Neutrophil (primary cell): ENCODE measurements around the gene LDLRAD2.

Experiments used
- H3K27ac ChIP-seq: fragments of 200-600 bp; sonication (generic); 2 replicates; pipeline ENCODE4 v1.5.1; 2016; ENCODE audit warnings: mild to moderate bottlenecking, moderate library complexity
- H3K27me3 ChIP-seq: fragments of 200-600 bp; sonication (generic); 2 replicates; pipeline ENCODE4 v1.6.0; 2016; ENCODE audit warnings: mild to moderate bottlenecking
- H3K36me3 ChIP-seq: fragments of 200-600 bp; sonication (generic); 2 replicates; pipeline ENCODE4 v1.5.1; 2017
- H3K4me1 ChIP-seq, 2 experiments: fragments of 200-600 bp in 1 of 2; sonication (generic) in 1 of 2; 1 replicate in 1 of 2; 2 replicates in 1 of 2; pipeline versions ENCODE4 v1.5.1 to v1.6.1; 2013 to 2016; ENCODE audit warnings: low read depth in 1 of 2, low read length in 1 of 2, mild to moderate bottlenecking in 1 of 2, moderate library complexity in 1 of 2; ENCODE audit not compliant: control insufficient read depth in 1 of 2, insufficient read depth in 1 of 2
- H3K4me3 ChIP-seq, 2 experiments: fragments of 200-600 bp in 1 of 2; sonication (generic) in 1 of 2; 1 replicate in 1 of 2; 2 replicates in 1 of 2; pipeline ENCODE4 v1.5.1; 2013 to 2016; ENCODE audit warnings: low read depth in 1 of 2, low read length in 1 of 2, mild to moderate bottlenecking in 1 of 2, moderate library complexity in 1 of 2
- H3K9me3 ChIP-seq: fragments of 200-600 bp; sonication (generic); 2 replicates; pipeline ENCODE4 v1.5.1; 2016
- TF ChIP-seq, protein P1 (sequence below): fragments of 200-600 bp; sonication (generic); IDR thresholded peaks from 2 replicates; pipeline ENCODE4 v1.5.1; 2016; ENCODE audit warnings: antibody characterized with exemption

LDLRAD2 gene

DNA sequence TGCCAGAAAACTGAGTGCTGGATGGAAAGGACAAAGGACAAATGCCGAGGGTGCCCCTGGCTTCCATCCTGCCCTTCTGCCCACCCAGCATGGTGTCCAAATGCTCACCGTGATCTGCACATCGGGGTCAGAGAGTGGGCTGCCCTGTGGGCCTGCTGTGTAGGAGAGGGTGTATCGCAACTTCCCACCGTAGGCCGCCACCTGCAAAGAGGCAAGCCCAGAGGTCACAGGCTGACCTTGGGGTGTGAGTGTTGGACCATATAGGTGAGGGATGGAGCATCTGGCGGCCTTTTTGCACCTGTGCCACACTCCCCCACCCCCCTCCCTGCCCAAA, 53.5 kb downstream of the LDLRAD2 start:
- TF ChIP-seq, protein P1, sequence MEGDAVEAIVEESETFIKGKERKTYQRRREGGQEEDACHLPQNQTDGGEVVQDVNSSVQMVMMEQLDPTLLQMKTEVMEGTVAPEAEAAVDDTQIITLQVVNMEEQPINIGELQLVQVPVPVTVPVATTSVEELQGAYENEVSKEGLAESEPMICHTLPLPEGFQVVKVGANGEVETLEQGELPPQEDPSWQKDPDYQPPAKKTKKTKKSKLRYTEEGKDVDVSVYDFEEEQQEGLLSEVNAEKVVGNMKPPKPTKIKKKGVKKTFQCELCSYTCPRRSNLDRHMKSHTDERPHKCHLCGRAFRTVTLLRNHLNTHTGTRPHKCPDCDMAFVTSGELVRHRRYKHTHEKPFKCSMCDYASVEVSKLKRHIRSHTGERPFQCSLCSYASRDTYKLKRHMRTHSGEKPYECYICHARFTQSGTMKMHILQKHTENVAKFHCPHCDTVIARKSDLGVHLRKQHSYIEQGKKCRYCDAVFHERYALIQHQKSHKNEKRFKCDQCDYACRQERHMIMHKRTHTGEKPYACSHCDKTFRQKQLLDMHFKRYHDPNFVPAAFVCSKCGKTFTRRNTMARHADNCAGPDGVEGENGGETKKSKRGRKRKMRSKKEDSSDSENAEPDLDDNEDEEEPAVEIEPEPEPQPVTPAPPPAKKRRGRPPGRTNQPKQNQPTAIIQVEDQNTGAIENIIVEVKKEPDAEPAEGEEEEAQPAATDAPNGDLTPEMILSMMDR, result no peak

DNA sequence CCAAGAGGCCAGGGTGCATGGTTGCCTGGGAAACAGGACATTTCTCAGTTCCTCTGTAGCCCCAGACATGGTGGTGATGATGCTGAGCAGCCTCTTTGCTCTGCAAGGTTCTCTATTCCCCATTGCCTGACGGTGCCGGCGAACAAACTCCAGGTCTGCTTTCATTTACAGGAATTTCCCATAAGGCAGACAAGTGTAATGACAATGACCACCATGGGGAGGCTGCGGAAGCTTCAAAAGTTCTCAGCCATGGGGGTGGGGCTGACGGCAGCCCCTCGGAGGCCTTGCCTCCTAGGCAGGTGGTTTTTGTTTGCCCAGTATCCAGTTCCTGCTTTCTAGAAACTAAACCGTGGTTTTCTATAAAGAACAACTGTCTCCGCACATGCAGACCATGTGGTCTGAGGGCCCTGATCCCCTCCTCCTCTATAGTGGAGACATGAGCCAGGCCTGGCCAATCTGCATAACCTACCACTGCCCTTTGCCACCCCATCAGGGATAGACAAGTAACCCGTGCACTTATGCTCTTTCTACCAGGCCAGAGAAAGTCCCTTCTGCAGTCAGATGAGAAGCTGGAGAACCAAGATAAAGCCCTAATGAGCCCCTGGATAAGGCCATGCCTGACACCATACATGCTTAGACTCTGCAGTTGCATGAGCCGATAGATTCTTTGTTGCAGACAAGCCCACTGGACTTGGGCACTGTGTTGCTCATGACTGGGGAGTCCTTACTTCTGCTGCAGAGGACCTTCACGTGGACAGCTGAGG, 54.1 kb downstream of the LDLRAD2 start:
- no peaks in the 10 kb centered on the region for H3K9me3 ChIP-seq
- H3K27me3 ChIP-seq, result no peaks in the 10 kb centered on the region
- no peak overlapping the region for H3K27ac ChIP-seq
- H3K4me1 ChIP-seq, result no peaks in the 10 kb centered on the region
- TF ChIP-seq, protein P1, result no peak
- no peak overlapping the region for H3K4me3 ChIP-seq
- no peaks in the 10 kb centered on the region for H3K36me3 ChIP-seq

More for the DNA sequence above, 53.5 kb downstream of the LDLRAD2 start:
- H3K9me3 ChIP-seq, result no peaks in the 10 kb centered on the region
- H3K27ac ChIP-seq, result no peak overlapping the region
- no peak overlapping the region for H3K4me3 ChIP-seq
- H3K4me1 ChIP-seq, result no peaks in the 10 kb centered on the region
- H3K27me3 ChIP-seq, result no peaks in the 10 kb centered on the region
- no peaks in the 10 kb centered on the region for H3K36me3 ChIP-seq

DNA sequence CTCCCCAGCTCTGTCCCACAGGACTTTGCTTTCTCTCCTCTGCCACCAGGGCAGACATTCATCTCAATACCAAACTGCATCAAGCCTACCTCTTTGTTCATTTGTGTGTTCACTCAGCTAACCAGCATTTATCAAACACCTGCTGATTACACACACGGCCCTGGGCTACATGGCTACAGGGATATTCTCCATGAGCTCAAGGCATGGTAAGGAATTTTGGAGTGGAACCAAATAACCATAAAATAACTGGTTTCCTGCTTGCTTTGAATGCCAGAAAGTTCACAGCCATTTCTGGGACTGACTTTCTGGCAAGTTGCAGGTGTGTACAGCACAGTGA, 54.6 kb downstream of the LDLRAD2 start:
- no peak overlapping the region for H3K4me3 ChIP-seq
- H3K27me3 ChIP-seq, result no peaks in the 10 kb centered on the region
- TF ChIP-seq, protein P1, result no peak
- H3K36me3 ChIP-seq, result no peaks in the 10 kb centered on the region
- H3K4me1 ChIP-seq, result no peaks in the 10 kb centered on the region
- no peaks in the 10 kb centered on the region for H3K9me3 ChIP-seq
- no peak overlapping the region for H3K27ac ChIP-seq

DNA sequence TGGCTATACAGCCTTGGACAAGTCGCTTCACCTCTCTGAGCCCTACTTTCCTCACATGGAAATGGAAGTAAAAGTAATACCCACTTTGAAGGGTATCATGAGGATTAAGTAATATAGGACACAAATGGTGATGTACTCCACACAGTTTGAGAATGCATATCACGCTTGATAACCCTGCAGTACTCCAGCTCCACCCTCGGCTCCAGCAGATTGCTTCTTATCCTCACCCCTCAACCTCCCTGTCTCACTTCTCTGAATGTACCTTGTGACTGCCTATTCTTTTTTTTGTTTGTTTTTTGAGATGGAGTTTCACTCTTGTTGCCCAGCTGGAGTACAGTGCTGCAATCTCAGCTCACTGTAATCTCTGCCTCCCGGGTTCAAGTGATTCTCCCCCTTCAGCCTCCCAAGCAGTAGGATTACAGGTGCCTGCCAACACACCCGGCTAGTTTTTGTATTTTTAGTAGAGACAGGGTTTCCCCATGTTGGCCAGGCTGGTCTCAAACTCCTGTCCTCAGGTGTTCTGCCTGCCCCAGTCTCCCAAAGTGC, 55.5 kb downstream of the LDLRAD2 start:
- no peak overlapping the region for H3K4me3 ChIP-seq
- no peaks in the 10 kb centered on the region for H3K9me3 ChIP-seq
- H3K27ac ChIP-seq, result no peak overlapping the region
- H3K4me1 ChIP-seq, result no peaks in the 10 kb centered on the region
- TF ChIP-seq, protein P1, result no peak
- no peaks in the 10 kb centered on the region for H3K36me3 ChIP-seq
- H3K27me3 ChIP-seq, result no peaks in the 10 kb centered on the region

DNA sequence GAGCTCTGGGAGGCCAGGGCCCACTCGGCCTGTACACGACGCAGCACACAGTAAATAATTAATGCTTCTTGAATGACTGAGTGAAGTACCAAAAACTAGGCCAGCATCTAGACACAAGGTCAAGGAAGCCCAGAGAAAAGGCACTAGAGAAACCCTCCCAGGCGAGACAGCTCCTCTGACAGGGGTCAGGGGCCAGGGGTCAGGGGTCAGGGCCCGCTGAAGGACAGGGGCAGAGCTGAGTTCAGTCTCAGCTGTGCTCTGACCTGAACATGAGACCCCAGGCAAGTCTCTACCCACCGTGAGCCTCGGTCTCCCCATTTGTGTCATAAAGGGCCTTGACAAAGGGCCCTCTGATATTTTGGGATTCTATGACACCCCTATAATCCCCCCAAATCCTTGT, 56.4 kb downstream of the LDLRAD2 start:
- Histone ChIP-seq H3K4me3 (no peak overlapping the region), H3K36me3 (no peaks in the 10 kb centered on the region), H3K27ac (no peak overlapping the region), H3K4me1 (no peaks in the 10 kb centered on the region), H3K27me3 (no peaks in the 10 kb centered on the region), H3K9me3 (no peaks in the 10 kb centered on the region)
- TF ChIP-seq, protein P1, result no peak
